Measurements from ENCODE around the gene EBP. TPM values are rescaled to one million over a fixed set of nuclear protein-coding genes. Genes with fewer than 3 reads are reported as not detected.

Gene EBP
- total and polyA plus RNA-seq, 10 donors = 25.1 to 62.3 (median 33.9) TPM

DNA sequence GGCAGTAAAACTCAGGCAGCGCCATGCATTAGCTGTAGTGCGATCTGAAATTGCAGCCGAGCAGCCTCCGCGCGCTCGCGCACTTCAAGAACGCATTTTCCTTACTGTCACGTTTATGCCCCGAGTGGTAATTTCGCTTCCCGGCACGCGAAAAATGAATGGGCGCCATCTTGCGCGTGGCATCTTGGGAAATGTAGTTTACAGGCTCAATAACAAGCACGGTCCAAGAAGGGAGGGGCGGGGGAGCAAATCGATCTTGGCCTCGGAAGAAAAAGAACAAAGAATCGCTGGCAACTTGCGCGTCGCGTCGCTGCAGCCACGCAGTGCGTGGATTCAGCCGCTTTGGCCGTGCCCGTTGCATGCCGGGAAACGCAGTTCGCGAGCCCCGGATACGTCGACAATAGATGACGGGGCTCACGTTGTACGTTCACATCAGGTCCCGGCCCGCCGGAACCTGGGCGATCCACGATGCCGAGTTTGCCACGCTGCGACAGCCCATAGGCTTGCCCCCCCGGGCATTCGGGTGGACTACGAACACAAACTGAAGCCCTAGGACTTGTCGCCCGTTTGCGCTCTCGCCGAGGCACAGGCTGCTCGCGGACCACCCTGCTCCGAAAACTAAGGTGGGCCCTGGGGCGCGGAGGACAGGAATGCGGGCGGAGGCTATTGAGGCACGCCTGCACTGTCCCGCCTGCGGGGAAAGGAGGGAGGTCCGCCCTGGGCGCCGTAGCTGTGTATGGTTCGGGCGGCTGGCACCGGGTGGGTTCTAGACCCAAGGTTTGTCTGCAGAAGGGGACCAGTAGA is 45.6 kb upstream of the EBP start, which contains the start of gene FTSJ1:
Gene FTSJ1 (plus strand): TSS at position 426 of the 804 bp plus-strand sequence. CDS start 1,849 bp downstream, outside the sequence.
- peak within 1 kb of the TSS; percentile 36 to 73 (median 54) for H3K4me3 ChIP-seq
- peaks cover 0 to 26% (median 11%) of the 10 kb centered on the region in 6 donors for H3K4me1 ChIP-seq
- peak within 1 kb of the TSS; percentile 67 to 90 (median 85) for H3K27ac ChIP-seq
- WGBS, 5 donors = 0 to 42% (median 0%) methylated on average over 38 to 75 of the region's 75 CpGs
- H3K27me3 ChIP-seq (replicated peaks in 1 of 7) = no peaks in the 10 kb centered on the region
- peaks cover 0 to 29% (median under 1%) of the 10 kb centered on the region in 6 donors for H3K36me3 ChIP-seq
- intact Hi-C loops (cut with DNase I; ENCODE audit: low total_unique reads) = loop anchor here (10.0 kb wide), 1 partner anchor 391 kb away; no protein-coding TSS in a partner anchor
- H3K9me3 ChIP-seq = no peaks in the 10 kb centered on the region
- peak; percentile 96 for DNase-seq
- TF ChIP-seq POLR2A (IDR thresholded peaks at IDR 0.05) (no peak), POLR2AphosphoS5 (IDR thresholded peaks at IDR 0.05) (peak; percentile 85 to 92 (median 89))
- TF ChIP-seq, protein P1, sequence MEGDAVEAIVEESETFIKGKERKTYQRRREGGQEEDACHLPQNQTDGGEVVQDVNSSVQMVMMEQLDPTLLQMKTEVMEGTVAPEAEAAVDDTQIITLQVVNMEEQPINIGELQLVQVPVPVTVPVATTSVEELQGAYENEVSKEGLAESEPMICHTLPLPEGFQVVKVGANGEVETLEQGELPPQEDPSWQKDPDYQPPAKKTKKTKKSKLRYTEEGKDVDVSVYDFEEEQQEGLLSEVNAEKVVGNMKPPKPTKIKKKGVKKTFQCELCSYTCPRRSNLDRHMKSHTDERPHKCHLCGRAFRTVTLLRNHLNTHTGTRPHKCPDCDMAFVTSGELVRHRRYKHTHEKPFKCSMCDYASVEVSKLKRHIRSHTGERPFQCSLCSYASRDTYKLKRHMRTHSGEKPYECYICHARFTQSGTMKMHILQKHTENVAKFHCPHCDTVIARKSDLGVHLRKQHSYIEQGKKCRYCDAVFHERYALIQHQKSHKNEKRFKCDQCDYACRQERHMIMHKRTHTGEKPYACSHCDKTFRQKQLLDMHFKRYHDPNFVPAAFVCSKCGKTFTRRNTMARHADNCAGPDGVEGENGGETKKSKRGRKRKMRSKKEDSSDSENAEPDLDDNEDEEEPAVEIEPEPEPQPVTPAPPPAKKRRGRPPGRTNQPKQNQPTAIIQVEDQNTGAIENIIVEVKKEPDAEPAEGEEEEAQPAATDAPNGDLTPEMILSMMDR (IDR thresholded peaks at IDR 0.05 in 8 of 11, conservative IDR thresholded peaks at IDR 0.05 in 3 of 11) = no peak

DNA sequence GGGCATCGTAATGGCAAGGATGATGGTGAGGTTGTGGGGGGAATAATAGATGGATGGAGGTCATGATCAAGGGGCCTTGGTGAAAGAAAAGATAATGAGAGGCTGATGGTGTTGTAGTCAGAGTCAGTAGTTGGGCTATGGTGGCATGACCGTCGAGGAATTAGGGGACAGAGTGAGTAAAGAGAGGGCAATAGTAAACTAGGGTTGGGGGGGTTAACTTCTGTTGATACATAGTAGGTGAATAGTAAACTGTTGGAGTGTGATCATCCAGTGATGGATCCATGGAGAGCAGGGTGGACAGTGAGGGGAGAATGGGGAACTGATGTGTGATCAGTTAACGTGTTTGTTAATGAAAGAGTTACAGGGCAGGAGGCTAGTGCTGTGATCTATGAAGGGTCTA is 44.7 kb upstream of the EBP start:
- DNase-seq = no peak
- H3K4me3 ChIP-seq = peak overlapping the region in 7 of 8 donors; percentile 51 to 73 (median 54)
- no peaks in the 10 kb centered on the region for H3K9me3 ChIP-seq
- H3K36me3 ChIP-seq = peaks cover 0 to 38% (median 9%) of the 10 kb centered on the region in 6 donors
- peak overlapping the region in 5 of 8 donors; percentile 84 to 90 (median 86) for H3K27ac ChIP-seq
- intact Hi-C loops (cut with DNase I; ENCODE audit: low total_unique reads) = loop anchor here (10.0 kb wide), 1 partner anchor 392 kb away; no protein-coding TSS in a partner anchor
- TF ChIP-seq POLR2A (IDR thresholded peaks at IDR 0.05) = no peak
- TF ChIP-seq, protein P1 (IDR thresholded peaks at IDR 0.05 in 8 of 11, conservative IDR thresholded peaks at IDR 0.05 in 3 of 11) = no peak
- no peak for TF ChIP-seq POLR2AphosphoS5 (IDR thresholded peaks at IDR 0.05)
- peaks cover 0 to 26% (median 11%) of the 10 kb centered on the region in 6 donors for H3K4me1 ChIP-seq
- no peaks in the 10 kb centered on the region for H3K27me3 ChIP-seq (replicated peaks in 1 of 7)
- 39 to 68% (median 63%) methylated on average over 4 of the region's 4 CpGs for WGBS, 5 donors

DNA sequence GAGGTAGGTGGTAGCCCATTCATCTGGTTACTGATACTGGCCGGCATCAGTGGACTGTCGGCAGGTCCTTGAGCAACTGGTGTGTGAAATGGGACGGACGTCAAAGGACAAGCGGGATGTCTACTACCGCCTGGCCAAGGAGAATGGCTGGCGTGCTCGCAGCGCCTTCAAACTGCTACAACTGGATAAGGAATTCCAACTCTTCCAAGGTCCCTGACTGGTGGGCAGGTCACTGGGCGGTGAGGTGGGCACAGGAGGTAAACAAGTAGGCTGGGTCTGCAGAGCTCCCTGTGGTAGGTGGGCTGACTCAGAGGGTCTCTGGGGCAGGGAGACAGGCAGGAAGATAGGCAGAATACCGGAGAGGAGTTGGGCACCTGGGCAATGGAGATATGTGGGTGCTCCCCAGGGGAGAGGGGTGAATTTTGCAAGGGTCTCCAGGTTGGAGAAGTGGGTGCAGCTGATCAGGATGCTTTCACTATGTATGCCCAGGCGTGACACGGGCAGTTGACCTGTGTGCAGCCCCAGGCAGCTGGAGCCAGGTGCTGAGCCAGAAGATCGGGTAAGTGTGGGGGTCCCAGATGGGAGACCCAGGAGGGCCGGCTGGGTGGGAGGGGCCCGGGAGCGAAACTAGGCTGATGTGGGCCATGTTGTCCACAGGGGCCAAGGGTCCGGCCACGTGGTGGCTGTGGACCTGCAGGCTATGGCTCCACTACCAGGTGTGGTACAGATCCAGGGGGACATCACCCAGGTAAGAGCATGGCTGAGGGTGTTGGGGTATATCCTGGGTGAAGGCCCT is 43.5 kb upstream of the EBP start:
- no peaks in the 10 kb centered on the region for H3K9me3 ChIP-seq
- peaks cover 0 to 26% (median 11%) of the 10 kb centered on the region in 6 donors for H3K4me1 ChIP-seq
- H3K4me3 ChIP-seq = no peak overlapping the region
- peaks cover 0 to 51% (median 20%) of the 10 kb centered on the region in 6 donors for H3K36me3 ChIP-seq
- no peaks in the 10 kb centered on the region for H3K27me3 ChIP-seq (replicated peaks in 1 of 7)
- no peak for DNase-seq
- 89 to 95% (median 92%) methylated on average over 5 to 19 of the region's 19 CpGs for WGBS, 5 donors
- H3K27ac ChIP-seq = no peak overlapping the region
- intact Hi-C loops (cut with DNase I; ENCODE audit: low total_unique reads) = loop anchor here (10.0 kb wide), 1 partner anchor 393 kb away; no protein-coding TSS in a partner anchor
- no peak for TF ChIP-seq POLR2AphosphoS5 (IDR thresholded peaks at IDR 0.05)
- TF ChIP-seq POLR2A (IDR thresholded peaks at IDR 0.05) = no peak
- TF ChIP-seq, protein P1 (IDR thresholded peaks at IDR 0.05 in 8 of 11, conservative IDR thresholded peaks at IDR 0.05 in 3 of 11) = no peak

Measured in spleen (tissue), 11 donors.